SK-N-MC (cell line): ENCODE measurements around the gene PREX1.

Source experiments
- EZH2 ChIP-seq: fragments of 200-600 bp; sonication (generic); IDR thresholded peaks from one replicate; pipeline ENCODE4 v1.6.1; 2017; ENCODE audit warnings: antibody characterized with exemption
- POLR2AphosphoS5 ChIP-seq: IDR thresholded peaks from 2 replicates; pipeline ENCODE4 v1.6.1; 2012; ENCODE audit warnings: mild to moderate bottlenecking, low read depth, low read length, borderline replicate concordance

- no peak for TF ChIP-seq EZH2
- no peak for TF ChIP-seq POLR2AphosphoS5
These were observed 672 bp downstream of the PREX1 start for GRCh38 chr20:48826883-48827771.
